ENCODE data around the gene TFCP2L1. TPM values are rescaled to one million over a fixed set of nuclear protein-coding genes. Genes with fewer than 3 reads are reported as not detected.

The TFCP2L1 gene
- total and polyA plus RNA-seq, 2 donors (not counting 3 experiments of a cell fraction or from before 2014, with no cell fraction given) = not detected

DNA sequence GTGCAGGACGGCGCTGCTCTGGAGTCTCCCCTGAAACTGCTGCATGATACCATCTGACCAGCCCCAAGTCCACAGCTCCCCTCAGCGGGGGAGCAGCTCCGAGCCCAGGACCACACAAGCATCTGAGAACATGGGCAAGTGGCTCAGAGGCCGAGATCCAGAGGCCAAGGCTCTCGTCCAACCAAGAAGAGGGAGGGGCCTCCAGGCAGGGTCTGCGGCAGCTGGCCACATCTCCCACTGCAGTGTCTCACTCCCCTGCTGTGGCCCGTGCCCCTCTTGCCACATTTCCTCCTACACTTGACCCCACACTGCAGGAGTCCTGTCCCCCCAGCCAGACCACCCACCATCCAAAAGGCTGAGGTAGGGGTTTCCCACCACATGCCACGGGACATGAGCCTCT, 50.2 kb downstream of the TFCP2L1 start:
- Histone ChIP-seq H3K36me3 (ENCODE audit: control insufficient read depth in 2 of 2, extremely low read depth in 1 of 2, insufficient read depth in 2 of 2, low read length in 2 of 2) (no peaks in the 10 kb centered on the region), H3K4me3 (replicated peaks in 1 of 3; ENCODE audit: insufficient read depth in 1 of 3, low read depth in 1 of 3, low read length in 3 of 3) (no peak overlapping the region), H3K4me1 (ENCODE audit: control insufficient read depth, extremely low read depth, insufficient read depth, low read length) (no peaks in the 10 kb centered on the region), H3K27ac (ENCODE audit: insufficient read depth, low read depth, low read length) (no peak overlapping the region), H3K27me3 (ENCODE audit: control insufficient read depth in 2 of 2, insufficient read depth in 2 of 2, low read length in 2 of 2) (no peaks in the 10 kb centered on the region), H3K9ac (replicated peaks; ENCODE audit: extremely low read depth, insufficient read depth, low read length) (no peak overlapping the region), H3K9me3 (replicated peaks; ENCODE audit: control insufficient read depth, insufficient read depth, low read length) (no peaks in the 10 kb centered on the region), H3K9me1 (replicated peaks; ENCODE audit: control insufficient read depth, extremely low read depth, insufficient read depth, low read length) (no peaks in the 10 kb centered on the region), H2AFZ (ENCODE audit: low read depth, low read length) (no peak overlapping the region), H3K4me2 (ENCODE audit: insufficient read depth, low read length) (no peak overlapping the region), H4K20me1 (replicated peaks; ENCODE audit: control insufficient read depth, extremely low read depth, insufficient read depth, low read length) (no peaks in the 10 kb centered on the region), H3K79me2 (ENCODE audit: control insufficient read depth, insufficient read depth, low read length) (no peaks in the 10 kb centered on the region)
- DNase-seq (ENCODE audit: low read depth, low spot score) = no peak
- no peak for FAIRE-seq
- BruUV-seq (replicated peaks) = no TSS peak
- ChIA-PET POLR2A (no interaction called here), CTCF (no interaction called here)
- no peak for TF ChIP-seq MYC (IDR thresholded peaks at IDR 0.05; ENCODE audit: low read depth, low read length)
- TF ChIP-seq POLR2AphosphoS5 (IDR thresholded peaks at IDR 0.05; ENCODE audit: insufficient read depth, low read depth, low read length) = no peak
- TF ChIP-seq, protein P1, sequence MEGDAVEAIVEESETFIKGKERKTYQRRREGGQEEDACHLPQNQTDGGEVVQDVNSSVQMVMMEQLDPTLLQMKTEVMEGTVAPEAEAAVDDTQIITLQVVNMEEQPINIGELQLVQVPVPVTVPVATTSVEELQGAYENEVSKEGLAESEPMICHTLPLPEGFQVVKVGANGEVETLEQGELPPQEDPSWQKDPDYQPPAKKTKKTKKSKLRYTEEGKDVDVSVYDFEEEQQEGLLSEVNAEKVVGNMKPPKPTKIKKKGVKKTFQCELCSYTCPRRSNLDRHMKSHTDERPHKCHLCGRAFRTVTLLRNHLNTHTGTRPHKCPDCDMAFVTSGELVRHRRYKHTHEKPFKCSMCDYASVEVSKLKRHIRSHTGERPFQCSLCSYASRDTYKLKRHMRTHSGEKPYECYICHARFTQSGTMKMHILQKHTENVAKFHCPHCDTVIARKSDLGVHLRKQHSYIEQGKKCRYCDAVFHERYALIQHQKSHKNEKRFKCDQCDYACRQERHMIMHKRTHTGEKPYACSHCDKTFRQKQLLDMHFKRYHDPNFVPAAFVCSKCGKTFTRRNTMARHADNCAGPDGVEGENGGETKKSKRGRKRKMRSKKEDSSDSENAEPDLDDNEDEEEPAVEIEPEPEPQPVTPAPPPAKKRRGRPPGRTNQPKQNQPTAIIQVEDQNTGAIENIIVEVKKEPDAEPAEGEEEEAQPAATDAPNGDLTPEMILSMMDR (IDR thresholded peaks at IDR 0.05; ENCODE audit: extremely low read depth in 1 of 2, insufficient read depth in 1 of 2, low read depth in 1 of 2, low read length in 2 of 2) = no peak
- TF ChIP-seq, protein P2, sequence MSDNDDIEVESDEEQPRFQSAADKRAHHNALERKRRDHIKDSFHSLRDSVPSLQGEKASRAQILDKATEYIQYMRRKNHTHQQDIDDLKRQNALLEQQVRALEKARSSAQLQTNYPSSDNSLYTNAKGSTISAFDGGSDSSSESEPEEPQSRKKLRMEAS (IDR thresholded peaks at IDR 0.05; ENCODE audit: insufficient read depth, insufficient read length) = no peak
- no peak for TF ChIP-seq EZH2 (IDR thresholded peaks at IDR 0.05; ENCODE audit: borderline replicate concordance, low read depth, low read length, severe bottlenecking)
- TF ChIP-seq POLR2A (IDR thresholded peaks at IDR 0.05; ENCODE audit: low read depth, low read length) = no peak
- no peak for TF ChIP-seq FOS (IDR thresholded peaks at IDR 0.05; ENCODE audit: borderline replicate concordance, insufficient read depth, low read length)
- TF ChIP-seq JUN (IDR thresholded peaks at IDR 0.05; ENCODE audit: borderline replicate concordance, insufficient read depth, insufficient read length, low read depth) = no peak
- no peak for TF ChIP-seq GATA2 (IDR thresholded peaks at IDR 0.05; ENCODE audit: insufficient read depth, insufficient read length, low read depth, low read length)
- intact Hi-C loops (cut with micrococcal nuclease) = no loop called here
- dilution Hi-C loops (cut with MboI; ENCODE audit: extremely low pct_ligation_motif_present, low sequenced_read_pairs) = no loop called here

Measured in endothelial cell of umbilical vein (primary cell).